ENCODE data around the gene PDCD11.
"Not testable (repeated sequence)": the region's sequence is repeated elsewhere in the genome, so short reads cannot be mapped to it uniquely, and the experiment has no call there.

Gene PDCD11

GRCh38 chr10:103416436-103417147 lies 20.2 kb downstream of the PDCD11 start:
- peak; percentile 4 for DNase-seq

- not testable (repeated sequence) for DNase-seq
These were observed 20.7 kb downstream of the PDCD11 start for GRCh38 chr10:103417148-103417469.

- no peak for DNase-seq
These were observed 21.2 kb downstream of the PDCD11 start for GRCh38 chr10:103417601-103418000.

GRCh38 chr10:103419101-103419500 lies 22.7 kb downstream of the PDCD11 start:
- DNase-seq: no peak

- no peak for DNase-seq
These were observed 27.3 kb downstream of the PDCD11 start for GRCh38 chr10:103423748-103424147.

GRCh38 chr10:103427866-103428265 lies 31.4 kb downstream of the PDCD11 start:
- no peak for DNase-seq

- no peak for DNase-seq
These were observed 32.7 kb downstream of the PDCD11 start for GRCh38 chr10:103428989-103429643.

- DNase-seq: no peak
These were observed 33.2 kb downstream of the PDCD11 start for GRCh38 chr10:103429647-103430046.

- no peak for DNase-seq
These were observed 35.5 kb downstream of the PDCD11 start for GRCh38 chr10:103431902-103432301.

GRCh38 chr10:103433858-103434257 lies 37.4 kb downstream of the PDCD11 start:
- no peak for DNase-seq

GRCh38 chr10:103439776-103440175 lies 43.4 kb downstream of the PDCD11 start:
- DNase-seq: no peak

- no peak for DNase-seq
These were observed 44.0 kb downstream of the PDCD11 start for GRCh38 chr10:103440416-103440815.

GRCh38 chr10:103441206-103441605 lies 44.8 kb downstream of the PDCD11 start:
- DNase-seq: no peak

GRCh38 chr10:103441611-103442010 lies 45.2 kb downstream of the PDCD11 start:
- DNase-seq: no peak

GRCh38 chr10:103442031-103442461 lies 45.6 kb downstream of the PDCD11 start:
- DNase-seq: no peak

GRCh38 chr10:103443475-103444185 lies 47.2 kb downstream of the PDCD11 start:
- DNase-seq: no peak

GRCh38 chr10:103444478-103444877 lies 48.1 kb downstream of the PDCD11 start:
- DNase-seq: no peak

GRCh38 chr10:103445366-103445765 lies 48.9 kb downstream of the PDCD11 start:
- DNase-seq: no peak

GRCh38 chr10:103445767-103446567 lies 49.5 kb downstream of the PDCD11 start:
- no peak for DNase-seq

- DNase-seq: no peak
These were observed 50.8 kb downstream of the PDCD11 start for GRCh38 chr10:103447187-103447586.

GRCh38 chr10:103448746-103449145 lies 52.3 kb downstream of the PDCD11 start:
- no peak for DNase-seq

- DNase-seq: no peak
These were observed 53.0 kb downstream of the PDCD11 start for GRCh38 chr10:103449208-103450144.

Data from NCI-H748 treated with DMSO at 0.1 percent for 48 hours (cell line).